ENCODE results near the gene EFCAB11.

EFCAB11 gene

DNA sequence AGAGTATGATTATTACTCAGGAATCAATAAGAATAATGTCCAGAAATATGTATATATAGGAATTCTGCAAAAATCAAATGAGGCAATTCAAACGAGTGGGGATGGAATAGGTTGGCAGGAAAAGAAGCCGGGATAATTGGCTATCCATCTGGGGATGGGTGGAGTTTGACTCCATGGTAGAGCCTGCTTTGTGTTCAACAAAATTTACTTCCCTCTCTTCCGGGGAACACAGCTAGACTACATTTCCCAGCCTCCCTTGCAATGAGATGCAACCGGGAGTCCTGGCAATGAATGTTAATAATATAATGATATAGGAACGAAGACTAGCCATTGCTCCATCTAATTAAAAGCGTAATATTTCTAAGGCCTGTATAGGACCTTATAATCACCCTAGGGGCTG lies 146.6 kb downstream of the EFCAB11 start:
- no peak for DNase-seq

GRCh38 chr14:89807151-89807550 lies 147.4 kb downstream of the EFCAB11 start:
- DNase-seq: no peak

DNA sequence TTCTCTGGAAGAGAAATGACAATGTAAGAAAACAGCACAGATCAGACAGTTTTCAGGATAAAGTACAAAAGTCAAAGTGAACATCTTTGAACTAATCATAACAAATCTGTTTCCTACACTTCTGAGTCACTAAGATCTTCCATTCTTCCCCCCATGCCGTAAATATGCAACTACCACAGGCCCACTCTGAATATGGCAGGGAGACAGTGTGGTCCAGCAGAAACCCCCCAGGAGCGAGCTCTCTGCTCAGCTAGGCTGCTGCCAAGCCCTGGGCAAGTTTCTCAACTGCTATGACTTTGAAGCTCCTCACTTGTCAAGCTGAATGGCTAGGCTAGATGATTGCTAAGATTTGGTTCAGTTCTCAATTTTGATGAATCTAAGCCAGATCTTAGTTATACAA lies 148.1 kb downstream of the EFCAB11 start:
- DNase-seq: no peak

- DNase-seq: no peak
Measured at GRCh38 chr14:89805501-89805900, 149.0 kb downstream of the EFCAB11 start.

- no peak for DNase-seq
Measured at GRCh38 chr14:89803542-89803941, 151.0 kb downstream of the EFCAB11 start.

- no peak for DNase-seq
Measured at GRCh38 chr14:89801136-89801535, 153.4 kb downstream of the EFCAB11 start.

DNA sequence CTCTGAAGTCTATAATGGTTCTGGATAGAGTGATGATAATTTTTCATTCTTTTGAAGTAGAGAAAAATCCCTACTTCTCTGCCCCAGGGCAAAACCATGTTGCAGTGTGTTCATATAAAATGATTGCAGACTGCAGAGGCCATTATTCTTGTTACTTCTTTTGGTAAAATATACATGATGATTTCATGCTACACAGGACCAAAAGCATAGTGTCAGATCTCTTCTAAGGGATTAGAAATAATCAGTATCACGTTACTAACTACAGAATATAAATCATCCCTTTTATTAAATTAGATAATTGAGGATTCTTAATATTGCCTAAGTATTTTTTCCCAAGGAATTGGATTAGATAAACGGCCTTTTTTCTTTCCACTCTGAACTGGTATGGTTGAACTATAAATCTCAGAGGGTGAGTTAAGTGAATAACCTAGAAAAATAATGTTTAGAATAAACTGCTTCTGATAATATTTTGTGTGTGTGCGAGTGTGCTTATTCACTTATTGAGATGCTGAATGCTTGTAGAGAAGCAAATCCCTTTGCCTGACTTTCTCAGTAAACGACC lies 156.2 kb downstream of the EFCAB11 start:
- DNase-seq: no peak

GRCh38 chr14:89797148-89797547 lies 157.4 kb downstream of the EFCAB11 start:
- no peak for DNase-seq

GRCh38 chr14:89794096-89794495 lies 160.4 kb downstream of the EFCAB11 start:
- no peak for DNase-seq

DNA sequence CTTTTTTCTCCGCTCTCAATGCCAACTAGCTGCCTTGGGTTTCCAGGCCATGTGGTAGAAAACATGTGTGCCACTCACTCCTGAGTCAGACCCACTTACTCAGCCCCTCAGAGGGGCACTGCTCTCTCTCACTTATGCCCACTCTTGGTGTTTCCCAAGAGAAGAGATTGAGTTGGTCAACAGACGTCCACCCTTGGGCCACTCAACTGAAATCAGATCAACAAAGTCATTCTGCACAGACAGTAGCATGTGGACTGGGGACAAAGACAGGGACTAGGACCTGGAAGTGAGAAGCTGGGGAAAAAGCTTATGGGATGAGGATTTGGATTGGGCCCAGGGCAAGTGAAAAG lies 161.2 kb downstream of the EFCAB11 start:
- no peak for DNase-seq

- DNase-seq: no peak
Measured at GRCh38 chr14:89792489-89793366, 161.8 kb downstream of the EFCAB11 start.

GRCh38 chr14:89787525-89787924 lies 167.0 kb downstream of the EFCAB11 start:
- DNase-seq: no peak

- no peak for DNase-seq
Measured at GRCh38 chr14:89781046-89781445, 173.5 kb downstream of the EFCAB11 start.

DNA sequence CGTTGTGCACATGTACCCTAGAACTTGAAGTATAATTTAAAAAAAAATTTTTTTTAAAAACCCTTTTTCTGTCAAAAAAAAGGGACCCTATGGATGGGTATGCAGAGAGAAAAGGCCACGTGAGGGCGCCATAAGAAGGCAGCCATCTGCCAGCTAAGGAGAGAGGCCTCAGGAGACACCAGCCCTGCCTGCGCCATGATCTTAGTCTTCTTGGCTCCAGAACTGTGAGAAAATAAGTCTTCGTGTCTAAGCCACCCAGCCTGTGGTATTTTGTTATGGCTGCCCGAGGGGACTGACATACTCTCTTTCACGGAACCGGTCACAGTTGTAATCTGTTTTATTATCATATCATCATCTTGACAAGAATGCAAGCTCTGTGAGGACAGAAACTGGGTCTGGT lies 174.8 kb downstream of the EFCAB11 start:
- no peak for DNase-seq

DNA sequence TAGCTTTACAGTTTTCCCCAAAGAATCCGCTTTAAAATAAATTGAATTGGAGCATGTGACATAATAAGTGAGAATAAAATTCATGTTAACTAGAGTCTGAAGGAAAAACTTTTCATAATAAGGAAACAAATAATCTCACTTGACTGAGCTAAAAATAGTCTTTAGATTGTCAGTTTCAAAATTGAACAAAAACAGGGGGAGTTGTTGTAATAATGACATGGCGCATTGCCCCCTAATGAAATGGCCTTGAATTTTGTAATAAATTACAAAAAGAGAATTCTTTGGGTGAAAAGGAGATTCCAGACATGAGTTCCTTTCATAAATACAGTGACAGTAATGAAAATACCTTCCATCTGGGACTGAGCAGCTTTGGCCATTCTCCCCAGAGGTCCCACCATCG lies 178.6 kb downstream of the EFCAB11 start:
- DNase-seq: no peak

DNA sequence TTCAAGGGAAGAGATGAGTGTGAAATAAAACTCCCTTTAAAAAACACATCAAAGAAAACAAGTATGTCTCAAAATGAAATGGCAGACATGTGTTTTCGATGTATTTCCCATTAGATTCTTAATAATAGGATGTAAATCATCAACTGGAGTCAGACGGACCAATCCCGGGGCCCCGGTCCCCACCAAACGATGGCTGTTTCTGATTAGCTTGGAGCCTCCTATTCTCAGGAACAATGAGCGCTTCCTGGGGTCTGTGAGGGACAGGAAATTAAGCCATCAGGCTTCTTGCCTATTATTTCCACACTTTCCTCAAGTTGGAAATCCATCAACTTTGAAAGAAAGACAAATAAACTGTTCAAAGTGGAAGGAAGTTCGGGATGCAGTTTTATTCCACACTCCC lies 179.4 kb downstream of the EFCAB11 start:
- DNase-seq: no peak

GRCh38 chr14:89773644-89774316 lies 180.8 kb downstream of the EFCAB11 start:
- DNase-seq: no peak

DNA sequence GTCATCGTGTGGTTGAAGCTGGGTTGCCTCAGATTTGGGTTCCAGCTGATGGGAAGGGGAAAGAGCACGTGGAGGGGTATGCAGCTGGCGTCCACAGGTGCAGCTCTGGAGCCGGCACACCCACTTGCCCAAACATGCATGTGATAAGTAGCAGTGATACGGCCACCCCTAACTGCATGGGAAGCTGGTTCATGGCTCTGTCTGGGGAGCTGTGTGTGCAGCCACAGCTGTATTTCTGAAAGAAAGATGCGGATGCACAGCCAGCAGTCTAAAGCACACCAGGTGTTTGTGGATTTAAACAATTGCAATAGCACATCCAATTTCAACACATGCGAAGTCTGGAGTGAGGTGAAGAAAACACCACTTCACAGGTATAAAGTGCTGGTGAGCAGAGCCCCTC lies 181.4 kb downstream of the EFCAB11 start:
- no peak for DNase-seq

GRCh38 chr14:89771251-89771650 lies 183.3 kb downstream of the EFCAB11 start:
- DNase-seq: no peak

GRCh38 chr14:89767861-89768268 lies 186.7 kb downstream of the EFCAB11 start:
- DNase-seq: peak; percentile 40

DNA sequence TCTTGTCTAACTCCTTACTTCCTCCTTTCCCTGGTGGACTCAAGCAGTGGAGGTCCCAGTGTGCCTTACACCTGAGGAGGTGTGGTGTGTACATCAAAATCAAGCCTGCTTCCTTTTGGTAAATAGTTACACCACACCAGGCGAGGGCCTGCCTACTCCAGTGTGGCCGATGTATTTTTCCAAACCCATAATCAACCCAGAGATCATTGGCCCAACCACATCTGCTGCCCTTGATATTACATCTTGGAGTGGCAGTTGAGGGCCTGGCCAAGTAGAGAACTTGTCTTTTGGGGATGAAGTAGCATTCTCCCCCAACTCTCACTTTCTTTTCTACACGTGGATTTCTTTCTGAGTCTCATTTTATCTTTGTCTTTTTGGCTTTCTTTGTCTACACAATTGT lies 187.4 kb downstream of the EFCAB11 start:
- DNase-seq: no peak

GRCh38 chr14:89765346-89765745 lies 189.2 kb downstream of the EFCAB11 start:
- DNase-seq: no peak

DNA sequence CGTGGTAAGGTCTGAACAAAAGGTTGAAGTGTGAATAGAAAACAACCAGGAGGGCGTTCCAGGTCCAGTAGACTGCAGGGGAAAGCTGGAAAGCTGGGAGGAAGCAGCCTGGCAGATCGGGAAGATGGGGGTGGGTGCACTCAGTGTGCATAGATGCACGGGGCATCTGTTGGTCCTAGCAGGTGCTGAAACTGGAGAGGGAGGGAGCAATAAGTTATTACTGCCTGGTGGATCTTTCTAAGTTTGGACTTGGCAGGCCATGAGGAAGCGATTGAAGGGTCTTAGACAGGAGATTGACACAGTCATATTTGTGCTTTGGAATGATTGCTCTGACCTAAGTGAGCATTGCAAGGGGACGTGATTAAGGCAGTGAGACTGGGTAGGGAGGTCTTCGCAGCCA lies 194.4 kb downstream of the EFCAB11 start:
- no peak for DNase-seq

- DNase-seq: no peak
Measured at GRCh38 chr14:89757313-89757939, 197.1 kb downstream of the EFCAB11 start.
